GM23248 (cell line): ENCODE measurements around the gene STK24. TPM values are rescaled to one million over a fixed set of nuclear protein-coding genes. Genes with fewer than 3 reads are reported as not detected.
A peak's percentile ranks its signal among the peaks of the same experiment; 100 is the strongest.

ENCODE experiments used
- DNase-seq: peaks from one replicate; pipeline ENCODE4 v3.0.0-alpha.2; 2015
- H2AFZ ChIP-seq: fragments of 200-600 bp; sonication (generic); 2 replicates; pipeline ENCODE4 v1.6.1; 2016; ENCODE audit warnings: antibody characterized with exemption
- H3F3A ChIP-seq: fragments of 200-600 bp; sonication (generic); 2 replicates; pipeline ENCODE4 v1.6.1; 2016; ENCODE audit warnings: mild to moderate bottlenecking, antibody characterized with exemption, mixed run types; ENCODE audit not compliant: insufficient read depth
- H3K27ac ChIP-seq: fragments of 200-600 bp; sonication (generic); 2 replicates; pipeline ENCODE4 v1.5.1; 2016; ENCODE audit warnings: mild to moderate bottlenecking
- H3K27me3 ChIP-seq: fragments of 200-600 bp; sonication (generic); replicated peaks from 2 replicates; pipeline ENCODE4 v1.6.1; 2016; ENCODE audit warnings: mild to moderate bottlenecking; ENCODE audit not compliant: insufficient read depth
- H3K36me3 ChIP-seq: fragments of 200-600 bp; sonication (generic); 2 replicates; pipeline ENCODE4 v1.6.1; 2016; ENCODE audit warnings: low read depth, mild to moderate bottlenecking
- H3K4me1 ChIP-seq: fragments of 200-600 bp; sonication (generic); 2 replicates; pipeline ENCODE4 v1.6.1; 2016; ENCODE audit warnings: mild to moderate bottlenecking; ENCODE audit not compliant: insufficient read depth
- H3K4me2 ChIP-seq: fragments of 200-600 bp; sonication (generic); one replicate; pipeline ENCODE4 v1.6.1; 2016; ENCODE audit warnings: mild to moderate bottlenecking; ENCODE audit not compliant: unreplicated experiment
- H3K4me3 ChIP-seq: fragments of 200-600 bp; sonication (generic); 2 replicates; pipeline ENCODE4 v1.5.1; 2016; ENCODE audit warnings: mild to moderate bottlenecking
- H3K79me2 ChIP-seq: fragments of 200-600 bp; sonication (generic); 2 replicates; pipeline ENCODE4 v1.6.1; 2016; ENCODE audit warnings: mild to moderate bottlenecking; ENCODE audit not compliant: insufficient read depth
- H3K9ac ChIP-seq: fragments of 200-600 bp; sonication (generic); 2 replicates; pipeline ENCODE4 v1.6.1; 2016; ENCODE audit warnings: mild to moderate bottlenecking
- H3K9me2 ChIP-seq: fragments of 200-600 bp; sonication (generic); 2 replicates; pipeline ENCODE4 v1.6.1; 2016; ENCODE audit warnings: mixed run types, mild to moderate bottlenecking, moderate library complexity; ENCODE audit not compliant: insufficient read depth
- H3K9me3 ChIP-seq: fragments of 200-600 bp; sonication (generic); one replicate; pipeline ENCODE4 v1.6.1; 2017; ENCODE audit warnings: low read depth
- H4K20me1 ChIP-seq: fragments of 200-600 bp; sonication (generic); 2 replicates; pipeline ENCODE4 v1.6.0; 2016; ENCODE audit not compliant: insufficient read depth
- EZH2 ChIP-seq: fragments of 200-600 bp; sonication (generic); IDR thresholded peaks from 2 replicates; pipeline ENCODE4 v1.6.1; 2018; ENCODE audit warnings: antibody characterized with exemption, mild to moderate bottlenecking; ENCODE audit not compliant: insufficient read depth, poor library complexity, severe bottlenecking
- EZH2phosphoT487 ChIP-seq: fragments of 200-600 bp; sonication (generic); IDR thresholded peaks from 2 replicates; pipeline ENCODE4 v1.6.1; 2018; ENCODE audit warnings: antibody characterized with exemption, moderate library complexity, mild to moderate bottlenecking, low read depth; ENCODE audit not compliant: insufficient read depth
- WGBS, 2 experiments: methylation state at CpG; one replicate each; pipeline ENCODE4 v1.1.6; 2015 to 2017; ENCODE audit warnings: low lambda C conversion rate in 2 of 2, low coverage in 1 of 2; ENCODE audit errors: missing lambda C conversion rate in 2 of 2; 5-methylcytosine and 5-hydroxymethylcytosine counted together
- in situ Hi-C: fragments of 300-500 bp; cut with MboI; formaldehyde crosslinking; loops from 2 replicates; pipeline ENCODE4 v1.15.0; 2020
- polyA plus RNA-seq: library from polyadenylated mRNA; unstranded; fragments of >200 nt; fragmentation: Nextera tagmentation; extraction: Ambion mirVana; gene quantifications from 2 replicates; pipeline ENCODE4 v1.2.1, GENCODE V29; 2016
- total RNA-seq: library from RNA; depleted of rRNA; stranded (reverse); fragments of >200 nt; shearing (Covaris generic); gene quantifications from 2 replicates; pipeline ENCODE4 v1.2.3, GENCODE V29; 2014

STK24 gene
- total and polyA plus RNA-seq, 2 experiments from 2014 or later = 11.1 to 72.4 TPM

GRCh38 chr13:98495627-98496478 is 81.1 kb downstream of the STK24 start:
- H3K4me3 ChIP-seq = peak overlapping the region; percentile 51
- in situ Hi-C loops = no loop called here
- peak overlapping the region; percentile 82 for H3K27ac ChIP-seq
- peaks cover 41% of the 10 kb centered on the region for H3K4me1 ChIP-seq
- peak overlapping the region; percentile 78 for H3K9ac ChIP-seq
- peak overlapping the region; percentile 31; the same call in 1 of the 2 replicates for H2AFZ ChIP-seq
- H4K20me1 ChIP-seq = no peaks in the 10 kb centered on the region
- 13 to 15% methylated on average over 15 of the region's 15 CpGs for WGBS, 2 experiments
- 0 out of 2 replicates have a peak, but pooled peaks have one; percentile 28 for TF ChIP-seq EZH2phosphoT487
- no peak for TF ChIP-seq EZH2
- DNase-seq = peak; percentile 67
- H3F3A ChIP-seq = peaks cover 19% of the 10 kb centered on the region
- H3K36me3 ChIP-seq = no peaks in the 10 kb centered on the region
- H3K4me2 ChIP-seq = peak overlapping the region; percentile 89
- no peaks in the 10 kb centered on the region for H3K9me2 ChIP-seq
- peaks cover 99% of the 10 kb centered on the region for H3K79me2 ChIP-seq
- H3K9me3 ChIP-seq = no peaks in the 10 kb centered on the region
- no peaks in the 10 kb centered on the region for H3K27me3 ChIP-seq

GRCh38 chr13:98494769-98495168 is 82.1 kb downstream of the STK24 start:
- peak overlapping the region; percentile 82; the same call in 1 of the 2 replicates for H3K27ac ChIP-seq

GRCh38 chr13:98493042-98493712 is 83.7 kb downstream of the STK24 start:
- H4K20me1 ChIP-seq = no peaks in the 10 kb centered on the region
- H3F3A ChIP-seq = peaks cover 22% of the 10 kb centered on the region
- H3K27me3 ChIP-seq = no peaks in the 10 kb centered on the region
- H3K36me3 ChIP-seq = no peaks in the 10 kb centered on the region
- peaks cover 99% of the 10 kb centered on the region for H3K79me2 ChIP-seq
- in situ Hi-C loops = no loop called here
- H3K9me2 ChIP-seq = no peaks in the 10 kb centered on the region
- no peak overlapping the region for H2AFZ ChIP-seq
- peaks cover 44% of the 10 kb centered on the region for H3K4me1 ChIP-seq
- peak overlapping the region; percentile 10; the same call in 1 of the 2 replicates for H3K27ac ChIP-seq
- TF ChIP-seq EZH2 (no peak), EZH2phosphoT487 (no peak)
- 59 to 66% methylated on average over 6 of the region's 6 CpGs for WGBS, 2 experiments
- H3K4me2 ChIP-seq = no peak overlapping the region
- DNase-seq = no peak
- H3K4me3 ChIP-seq = no peak overlapping the region
- H3K9ac ChIP-seq = peak overlapping the region; percentile 38; the same call in 1 of the 2 replicates
- H3K9me3 ChIP-seq = no peaks in the 10 kb centered on the region

More at GRCh38 chr13:98494769-98495168, 82.1 kb downstream of the STK24 start:
- H3K4me2 ChIP-seq = no peak overlapping the region
- peaks cover 41% of the 10 kb centered on the region for H3K4me1 ChIP-seq
- TF ChIP-seq EZH2 (no peak), EZH2phosphoT487 (no peak)
- H3K27me3 ChIP-seq = no peaks in the 10 kb centered on the region
- no peak overlapping the region for H2AFZ ChIP-seq
- no peak for DNase-seq
- H3K4me3 ChIP-seq = no peak overlapping the region
- no peaks in the 10 kb centered on the region for H3K9me3 ChIP-seq
- peaks cover 19% of the 10 kb centered on the region for H3F3A ChIP-seq
- H3K9me2 ChIP-seq = no peaks in the 10 kb centered on the region
- H4K20me1 ChIP-seq = no peaks in the 10 kb centered on the region
- in situ Hi-C loops = no loop called here
- H3K36me3 ChIP-seq = no peaks in the 10 kb centered on the region
- H3K79me2 ChIP-seq = peaks cover 99% of the 10 kb centered on the region
- H3K9ac ChIP-seq = no peak overlapping the region
- 80 to 81% methylated on average over 13 of the region's 13 CpGs for WGBS, 2 experiments

GRCh38 chr13:98492335-98493041 is 84.4 kb downstream of the STK24 start:
- H3K9me3 ChIP-seq = no peaks in the 10 kb centered on the region
- H3K36me3 ChIP-seq = no peaks in the 10 kb centered on the region
- no peaks in the 10 kb centered on the region for H3K27me3 ChIP-seq
- no peaks in the 10 kb centered on the region for H3K9me2 ChIP-seq
- H3K27ac ChIP-seq = peak overlapping the region; percentile 10; the same call in 1 of the 2 replicates
- no peak overlapping the region for H3K4me3 ChIP-seq
- H3K9ac ChIP-seq = peak overlapping the region; percentile 38; the same call in 1 of the 2 replicates
- peaks cover 23% of the 10 kb centered on the region for H3F3A ChIP-seq
- H3K79me2 ChIP-seq = peaks cover 99% of the 10 kb centered on the region
- DNase-seq = peak; percentile 57
- in situ Hi-C loops = no loop called here
- H2AFZ ChIP-seq = no peak overlapping the region
- TF ChIP-seq EZH2 (no peak), EZH2phosphoT487 (no peak)
- H3K4me1 ChIP-seq = peaks cover 51% of the 10 kb centered on the region
- H3K4me2 ChIP-seq = no peak overlapping the region
- no peaks in the 10 kb centered on the region for H4K20me1 ChIP-seq
- whole genome bisulfite sequencing, 2 experiments = 85 to 88% methylated on average over 6 of the region's 6 CpGs
